Erythroblast (primary cell): ENCODE results near the gene MAP3K7CL.

Source experiments
- GATA1 ChIP-seq: IDR thresholded peaks from 2 replicates; pipeline ENCODE4 v1.6.1; 2011; ENCODE audit warnings: low read depth, mild to moderate bottlenecking, control low read depth, low read length, moderate library complexity
- POLR2A ChIP-seq: IDR thresholded peaks from 2 replicates; pipeline ENCODE4 v1.6.1; 2011; ENCODE audit warnings: mild to moderate bottlenecking, low read length

GRCh38 chr21:29091033-29091432 is 39.4 kb upstream of the MAP3K7CL start:
- TF ChIP-seq POLR2A (no peak), GATA1 (no peak)
